Liver (tissue), 9 donors: Measurements from ENCODE around the gene RARB. TPM values are rescaled to one million over a fixed set of nuclear protein-coding genes. Genes with fewer than 3 reads are reported as not detected.

Source experiments
- DNase-seq: peaks from one replicate; pipeline ENCODE4 v3.0.0-alpha.2; 2017; ENCODE audit warnings: low spot score
- H3K27ac ChIP-seq, 2 donors: one replicate each; pipeline ENCODE4 v1.7.0; 2013; ENCODE audit warnings: inconsistent platforms in 2 of 2, low read length in 2 of 2, control low read depth in 1 of 2, low read depth in 1 of 2, mild to moderate bottlenecking in 1 of 2
- H3K27me3 ChIP-seq, 4 donors: one replicate each; pipeline versions ENCODE4 v1.6.1 to v1.7.0; 2013; ENCODE audit warnings: low read length in 3 of 4, inconsistent platforms in 1 of 4, mild to moderate bottlenecking in 1 of 4, moderate library complexity in 1 of 4; ENCODE audit not compliant: control insufficient read depth in 4 of 4, insufficient read depth in 4 of 4
- H3K36me3 ChIP-seq, 4 donors: one replicate each; pipeline versions ENCODE4 v1.6.1 to v1.7.0; 2013; ENCODE audit warnings: low read length in 3 of 4, mild to moderate bottlenecking in 3 of 4, low read depth in 1 of 4, moderate library complexity in 1 of 4; ENCODE audit not compliant: control insufficient read depth in 4 of 4, insufficient read depth in 3 of 4
- H3K4me1 ChIP-seq, 4 donors: one replicate each; pipeline versions ENCODE4 v1.6.1 to v1.7.0; 2013; ENCODE audit warnings: low read length in 3 of 4, mild to moderate bottlenecking in 3 of 4, moderate library complexity in 1 of 4; ENCODE audit not compliant: control insufficient read depth in 4 of 4, insufficient read depth in 4 of 4
- H3K4me3 ChIP-seq, 3 donors: one replicate each; pipeline versions ENCODE4 v1.6.1 to v1.7.0; 2013; ENCODE audit warnings: low read length in 3 of 3, control low read depth in 1 of 3, low read depth in 1 of 3, mild to moderate bottlenecking in 1 of 3
- H3K9ac ChIP-seq, 2 donors: one replicate each; pipeline ENCODE4 v1.7.0; 2013; ENCODE audit warnings: low read length in 2 of 2, mild to moderate bottlenecking in 2 of 2, moderate library complexity in 2 of 2, control low read depth in 1 of 2, low read depth in 1 of 2
- H3K9me3 ChIP-seq, 4 donors: one replicate each; pipeline versions ENCODE4 v1.6.1 to v1.7.0; 2013; ENCODE audit warnings: low read length in 3 of 4; ENCODE audit not compliant: control insufficient read depth in 4 of 4
- ATF3 ChIP-seq: IDR thresholded peaks from 2 replicates; pipeline ENCODE4 v1.6.1; 2016; ENCODE audit warnings: antibody characterized with exemption
- CTCF ChIP-seq: fragments of 150-350 bp; IDR thresholded peaks from 2 replicates; pipeline ENCODE4 v1.5.1; 2017; ENCODE audit warnings: improper control_type of control experiment, low read depth, low read length; ENCODE audit not compliant: missing input control
- EGR1 ChIP-seq, 2 donors: IDR thresholded peaks; 2 replicates each; pipeline ENCODE4 v1.6.1; 2016 to 2018; ENCODE audit warnings: antibody characterized with exemption in 2 of 2, low read depth in 2 of 2
- FOXA2 ChIP-seq: IDR thresholded peaks from 2 replicates; pipeline ENCODE4 v1.6.1; 2016; ENCODE audit warnings: antibody characterized with exemption
- HNF4A ChIP-seq, 2 donors: conservative IDR thresholded peaks; 2 replicates each; pipeline ENCODE4 v1.6.1; 2016; ENCODE audit warnings: antibody characterized with exemption in 2 of 2, mild to moderate bottlenecking in 2 of 2
- HNF4G ChIP-seq: IDR thresholded peaks from 2 replicates; pipeline ENCODE4 v1.6.1; 2016; ENCODE audit warnings: antibody characterized with exemption
- MAX ChIP-seq: IDR thresholded peaks from 2 replicates; pipeline ENCODE4 v1.6.1; 2016; ENCODE audit warnings: antibody characterized with exemption
- RAD21 ChIP-seq, 2 donors: IDR thresholded peaks; 2 replicates each; pipeline ENCODE4 v1.6.1; 2016; ENCODE audit warnings: antibody characterized with exemption in 2 of 2, mild to moderate bottlenecking in 2 of 2
- SP1 ChIP-seq: IDR thresholded peaks from 2 replicates; pipeline ENCODE4 v1.6.1; 2018; ENCODE audit warnings: antibody characterized with exemption, mild to moderate bottlenecking
- TAF1 ChIP-seq: conservative IDR thresholded peaks from 2 replicates; pipeline ENCODE4 v1.6.1; 2016; ENCODE audit warnings: antibody characterized with exemption, mild to moderate bottlenecking
- ZBTB33 ChIP-seq: IDR thresholded peaks from 2 replicates; pipeline ENCODE4 v1.6.1; 2016; ENCODE audit warnings: antibody characterized with exemption
- WGBS: extraction: QIAGEN DNeasy Blood & Tissue Kit; methylation state at CpG from one replicate; pipeline ENCODE4 v1.1.7; 2013; 5-methylcytosine and 5-hydroxymethylcytosine counted together
- polyA plus RNA-seq, 2 donors: library from polyadenylated mRNA; stranded (reverse) in 1 of 2; unstranded in 1 of 2; fragments of 200-250 nt in 1 of 2; fragments of >200 nt in 1 of 2; fragmentation: Nextera tagmentation in 1 of 2; extraction: Ambion mirVana in 1 of 2; gene quantifications; one replicate each; pipeline versions ENCODE4 v1.2.1 to v1.2.3, GENCODE V29; 2013 to 2015
- total RNA-seq, 2 donors: library from RNA; depleted of rRNA; stranded (reverse); fragments of >200 nt; gene quantifications; one replicate each; pipeline ENCODE4 v1.2.3, GENCODE V29; 2014
- donor health status: healthy.
- donor health status: healthy.
- donor health status: healthy.
- donor health status: healthy.
- donor health status: healthy.

RARB gene
- total and polyA plus RNA-seq, 4 donors = 2.1 to 3.3 (median 2.3) TPM

GRCh38 chr3:25404569-25404968, 23.5 kb upstream of the RARB start:
- no peaks in the 10 kb centered on the region for H3K4me1 ChIP-seq
- no peak for DNase-seq
- H3K27ac ChIP-seq = no peak overlapping the region
- WGBS = 97% methylated on average over 4 of the region's 4 CpGs
- no peaks in the 10 kb centered on the region for H3K27me3 ChIP-seq
- TF ChIP-seq EGR1 (IDR thresholded peaks at IDR 0.05; ENCODE audit: low read depth in 2 of 2) = no peak
- TF ChIP-seq RAD21 (IDR thresholded peaks at IDR 0.05) = no peak
- TF ChIP-seq MAX = no peak
- TF ChIP-seq ZBTB33 = no peak
- TF ChIP-seq HNF4G = no peak
- no peak for TF ChIP-seq CTCF
- no peak for TF ChIP-seq ATF3
- no peak for TF ChIP-seq HNF4A (conservative IDR thresholded peaks at IDR 0.05)
- no peak for TF ChIP-seq SP1
- TF ChIP-seq FOXA2 = no peak
- no peak overlapping the region for H3K4me3 ChIP-seq
- no peaks in the 10 kb centered on the region for H3K9me3 ChIP-seq
- H3K9ac ChIP-seq = no peak overlapping the region
- no peaks in the 10 kb centered on the region for H3K36me3 ChIP-seq

GRCh38 chr3:25405335-25405734, 22.7 kb upstream of the RARB start:
- no peak overlapping the region for H3K27ac ChIP-seq
- H3K9me3 ChIP-seq = no peaks in the 10 kb centered on the region
- H3K9ac ChIP-seq = no peak overlapping the region
- WGBS = 72% methylated on average over 1 of the region's 1 CpG
- H3K27me3 ChIP-seq = no peaks in the 10 kb centered on the region
- no peak overlapping the region for H3K4me3 ChIP-seq
- no peak for TF ChIP-seq TAF1
- no peaks in the 10 kb centered on the region for H3K36me3 ChIP-seq
- H3K4me1 ChIP-seq = no peaks in the 10 kb centered on the region
- DNase-seq = no peak

- TF ChIP-seq HNF4A (conservative IDR thresholded peaks at IDR 0.05) (peak; percentile 7 to 51), ZBTB33 (no peak)
- H3K9me3 ChIP-seq = no peaks in the 10 kb centered on the region
- 78% methylated on average over 4 of the region's 4 CpGs for WGBS
- H3K4me1 ChIP-seq = no peaks in the 10 kb centered on the region
- H3K4me3 ChIP-seq = no peak overlapping the region
- H3K27me3 ChIP-seq = no peaks in the 10 kb centered on the region
- H3K27ac ChIP-seq = no peak overlapping the region
- DNase-seq = no peak
- H3K9ac ChIP-seq = no peak overlapping the region
- H3K36me3 ChIP-seq = no peaks in the 10 kb centered on the region
Observed at GRCh38 chr3:25410703-25411102, 17.4 kb upstream of the RARB start.
